Transverse colon (tissue), 4 donors: ENCODE measurements around the gene FOXC2.

ENCODE experiments used
- POLR2A ChIP-seq: fragments of 450-650 bp; IDR thresholded peaks from one replicate; pipeline ENCODE4 v1.6.1; 2016; ENCODE audit warnings: antibody characterized with exemption, mild to moderate bottlenecking, moderate library complexity
- POLR2AphosphoS5 ChIP-seq, 3 donors: sonication (generic); formaldehyde crosslinking; IDR thresholded peaks; one replicate each; pipeline ENCODE4 v1.6.1; 2016; ENCODE audit warnings: antibody characterized with exemption in 3 of 3
- TF ChIP-seq, protein P1 (sequence below), 5 experiments: fragments of 200-600 bp in 3 of 5; fragments of 450-650 bp in 2 of 5; sonication (generic) in 3 of 5; IDR thresholded peaks; 1 replicate in 2 of 5; 2 replicates in 3 of 5; pipeline ENCODE4 v1.5.1; 2016 to 2017; ENCODE audit warnings: antibody characterized with exemption in 5 of 5, inconsistent platforms in 3 of 5, mild to moderate bottlenecking in 2 of 5, moderate library complexity in 1 of 5

DNA sequence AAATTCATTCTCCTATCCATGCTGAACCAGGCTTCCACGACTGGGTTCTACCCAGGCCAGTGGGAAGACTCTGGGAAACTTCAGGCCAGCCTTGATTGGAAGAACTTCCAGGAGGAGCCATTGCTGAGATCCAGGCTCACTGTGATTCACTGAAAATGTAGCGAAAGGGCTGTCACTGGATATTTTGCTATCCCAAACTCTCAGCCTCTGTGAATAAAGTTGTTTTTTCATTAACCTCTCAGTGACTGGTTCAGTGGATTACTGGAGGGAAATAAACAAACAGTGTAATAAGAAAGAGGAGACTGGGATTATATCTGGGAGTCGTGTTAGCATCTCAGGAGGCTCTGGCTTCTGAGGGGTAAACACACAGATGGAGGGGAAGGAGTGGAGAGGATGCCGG is 14.8 kb downstream of the FOXC2 start:
- TF ChIP-seq POLR2A (no peak), POLR2AphosphoS5 (IDR thresholded peaks at IDR 0.05) (no peak)
- TF ChIP-seq, protein P1, sequence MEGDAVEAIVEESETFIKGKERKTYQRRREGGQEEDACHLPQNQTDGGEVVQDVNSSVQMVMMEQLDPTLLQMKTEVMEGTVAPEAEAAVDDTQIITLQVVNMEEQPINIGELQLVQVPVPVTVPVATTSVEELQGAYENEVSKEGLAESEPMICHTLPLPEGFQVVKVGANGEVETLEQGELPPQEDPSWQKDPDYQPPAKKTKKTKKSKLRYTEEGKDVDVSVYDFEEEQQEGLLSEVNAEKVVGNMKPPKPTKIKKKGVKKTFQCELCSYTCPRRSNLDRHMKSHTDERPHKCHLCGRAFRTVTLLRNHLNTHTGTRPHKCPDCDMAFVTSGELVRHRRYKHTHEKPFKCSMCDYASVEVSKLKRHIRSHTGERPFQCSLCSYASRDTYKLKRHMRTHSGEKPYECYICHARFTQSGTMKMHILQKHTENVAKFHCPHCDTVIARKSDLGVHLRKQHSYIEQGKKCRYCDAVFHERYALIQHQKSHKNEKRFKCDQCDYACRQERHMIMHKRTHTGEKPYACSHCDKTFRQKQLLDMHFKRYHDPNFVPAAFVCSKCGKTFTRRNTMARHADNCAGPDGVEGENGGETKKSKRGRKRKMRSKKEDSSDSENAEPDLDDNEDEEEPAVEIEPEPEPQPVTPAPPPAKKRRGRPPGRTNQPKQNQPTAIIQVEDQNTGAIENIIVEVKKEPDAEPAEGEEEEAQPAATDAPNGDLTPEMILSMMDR (IDR thresholded peaks at IDR 0.05), result no peak
